Breast epithelium (tissue), 4 donors: Measurements from ENCODE around the gene MET. TPM values are rescaled to one million over a fixed set of nuclear protein-coding genes. Genes with fewer than 3 reads are reported as not detected.

ENCODE experiments used
- DNase-seq, 2 donors: peaks; one replicate each; pipeline ENCODE4 v3.0.0-alpha.2; 2019; ENCODE audit warnings: low spot score in 2 of 2
- H3K27ac ChIP-seq, 2 donors: fragments of 200-600 bp; sonication (generic) in 1 of 2; one replicate each; pipeline ENCODE4 v1.5.1; 2016 to 2019; ENCODE audit warnings: mild to moderate bottlenecking in 1 of 2
- H3K27me3 ChIP-seq, 2 donors: fragments of 200-600 bp; sonication (generic) in 1 of 2; one replicate each; pipeline versions ENCODE4 v1.5.1 to v1.6.0; 2017 to 2019; ENCODE audit warnings: control low read depth in 1 of 2, mild to moderate bottlenecking in 1 of 2
- H3K36me3 ChIP-seq: fragments of 200-600 bp; one replicate; pipeline ENCODE4 v1.5.1; 2019
- H3K4me1 ChIP-seq, 2 donors: fragments of 200-600 bp; sonication (generic); one replicate each; pipeline ENCODE4 v1.5.1; 2016 to 2019; ENCODE audit warnings: control low read depth in 1 of 2
- H3K4me3 ChIP-seq, 3 donors: fragments of 200-600 bp; sonication (generic); 1 replicate in 2 of 3; 2 replicates in 1 of 3; pipeline ENCODE4 v1.5.1; 2016 to 2019; ENCODE audit warnings: mild to moderate bottlenecking in 3 of 3, moderate library complexity in 2 of 3
- H3K9me3 ChIP-seq, 2 donors: fragments of 200-600 bp; sonication (generic) in 1 of 2; one replicate each; pipeline ENCODE4 v1.5.1; 2016 to 2019; ENCODE audit warnings: control low read depth in 1 of 2
- CTCF ChIP-seq, 3 donors: fragments of 450-650 bp; IDR thresholded peaks; one replicate each; pipeline ENCODE4 v1.5.1; 2016 to 2017; ENCODE audit warnings: antibody characterized with exemption in 3 of 3, mild to moderate bottlenecking in 3 of 3, moderate library complexity in 3 of 3
- POLR2A ChIP-seq: fragments of 450-650 bp; IDR thresholded peaks from one replicate; pipeline ENCODE4 v1.6.1; 2016; ENCODE audit warnings: antibody characterized with exemption, mild to moderate bottlenecking, moderate library complexity
- POLR2AphosphoS5 ChIP-seq, 3 donors: sonication (generic); formaldehyde crosslinking; IDR thresholded peaks; one replicate each; pipeline ENCODE4 v1.6.1; 2017; ENCODE audit warnings: antibody characterized with exemption in 3 of 3
- intact Hi-C: fragments of 100-400 bp; cut with DNase I; formaldehyde crosslinking; loops from one replicate; pipeline ENCODE4 v1.15.1; 2023; ENCODE audit warnings: low total_unique reads
- total RNA-seq, 3 donors: library from RNA; depleted of rRNA; stranded (reverse); fragments of >200 nt; gene quantifications; one replicate each; pipeline ENCODE4 v1.1.0, GENCODE V29; 2016

MET gene
- total RNA-seq, 3 donors from 2014 or later, result 25.8 to 85.6 (median 40.6) TPM

DNA sequence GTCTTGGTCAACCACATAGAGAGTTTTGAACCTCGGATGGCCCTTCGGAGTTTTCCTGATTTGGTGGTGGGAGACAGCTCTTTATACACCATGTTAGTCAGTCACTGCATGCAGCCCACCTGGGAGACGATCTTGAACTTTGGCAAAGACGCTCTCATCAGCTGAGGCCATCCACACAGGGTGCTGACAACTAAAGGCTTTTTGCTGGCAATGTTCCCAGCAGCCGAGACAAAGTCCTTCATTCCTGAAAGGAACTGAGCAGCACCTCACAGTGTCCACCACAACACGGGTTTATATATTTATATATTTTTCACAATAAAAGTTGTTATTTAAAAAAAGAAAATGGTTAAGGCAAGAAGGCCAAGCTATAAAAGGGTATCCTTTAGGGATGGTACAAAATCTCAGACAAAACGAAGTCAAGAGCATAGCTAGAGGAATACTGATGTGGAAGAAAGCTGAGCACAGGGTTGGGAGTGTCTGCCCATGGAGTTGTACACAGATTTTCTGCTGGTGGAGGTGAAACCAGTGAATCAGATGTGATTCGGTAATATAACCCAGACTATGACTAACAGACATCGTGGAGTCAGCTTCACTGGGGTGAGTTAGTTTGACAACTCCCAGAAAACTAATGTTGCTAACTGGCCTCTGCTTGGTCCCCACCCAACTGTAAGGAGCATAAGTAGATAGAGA is 163.0 kb downstream of the MET start:
- Histone ChIP-seq H3K27ac (no peak overlapping the region), H3K36me3 (no peaks in the 10 kb centered on the region), H3K4me3 (no peak overlapping the region), H3K9me3 (no peaks in the 10 kb centered on the region), H3K4me1 (no peaks in the 10 kb centered on the region), H3K27me3 (no peaks in the 10 kb centered on the region)
- TF ChIP-seq CTCF (IDR thresholded peaks at IDR 0.05) (no peak), POLR2AphosphoS5 (IDR thresholded peaks at IDR 0.05) (no peak), POLR2A (no peak)
- intact Hi-C loops, result loop anchor here (10.0 kb wide), 1 partner anchor 1710 kb away; no protein-coding TSS in a partner anchor
- DNase-seq, result no peak

- no peak for DNase-seq
- no peak overlapping the region for H3K27ac ChIP-seq
- intact Hi-C loops, result loop anchor here (10.0 kb wide), 1 partner anchor 1711 kb away; no protein-coding TSS in a partner anchor
- TF ChIP-seq POLR2AphosphoS5 (IDR thresholded peaks at IDR 0.05) (no peak), POLR2A (no peak)
- H3K4me3 ChIP-seq, result no peak overlapping the region
- no peaks in the 10 kb centered on the region for H3K36me3 ChIP-seq
- no peaks in the 10 kb centered on the region for H3K9me3 ChIP-seq
- H3K4me1 ChIP-seq, result no peaks in the 10 kb centered on the region
- H3K27me3 ChIP-seq, result no peaks in the 10 kb centered on the region
Measured at GRCh38 chr7:116836048-116836447, 164.1 kb downstream of the MET start.

GRCh38 chr7:116836911-116837310 is 164.9 kb downstream of the MET start:
- Histone ChIP-seq H3K4me1 (no peaks in the 10 kb centered on the region), H3K27ac (no peak overlapping the region), H3K9me3 (no peaks in the 10 kb centered on the region), H3K27me3 (no peaks in the 10 kb centered on the region), H3K36me3 (no peaks in the 10 kb centered on the region), H3K4me3 (no peak overlapping the region)
- intact Hi-C loops, result loop anchor here (10.0 kb wide), 1 partner anchor 1712 kb away; no protein-coding TSS in a partner anchor
- DNase-seq, result no peak
- TF ChIP-seq POLR2AphosphoS5 (IDR thresholded peaks at IDR 0.05) (no peak), POLR2A (no peak), CTCF (IDR thresholded peaks at IDR 0.05) (no peak)

- H3K4me1 ChIP-seq, result no peaks in the 10 kb centered on the region
- intact Hi-C loops, result loop anchor here (10.0 kb wide), 1 partner anchor 1713 kb away; no protein-coding TSS in a partner anchor
- TF ChIP-seq POLR2A, result no peak
- TF ChIP-seq CTCF (IDR thresholded peaks at IDR 0.05), result no peak
- no peak for TF ChIP-seq POLR2AphosphoS5 (IDR thresholded peaks at IDR 0.05)
- no peak overlapping the region for H3K27ac ChIP-seq
- no peaks in the 10 kb centered on the region for H3K27me3 ChIP-seq
- no peak overlapping the region for H3K4me3 ChIP-seq
- no peaks in the 10 kb centered on the region for H3K36me3 ChIP-seq
- H3K9me3 ChIP-seq, result no peaks in the 10 kb centered on the region
- no peak for DNase-seq
Measured at GRCh38 chr7:116837586-116837985, 165.6 kb downstream of the MET start.

DNA sequence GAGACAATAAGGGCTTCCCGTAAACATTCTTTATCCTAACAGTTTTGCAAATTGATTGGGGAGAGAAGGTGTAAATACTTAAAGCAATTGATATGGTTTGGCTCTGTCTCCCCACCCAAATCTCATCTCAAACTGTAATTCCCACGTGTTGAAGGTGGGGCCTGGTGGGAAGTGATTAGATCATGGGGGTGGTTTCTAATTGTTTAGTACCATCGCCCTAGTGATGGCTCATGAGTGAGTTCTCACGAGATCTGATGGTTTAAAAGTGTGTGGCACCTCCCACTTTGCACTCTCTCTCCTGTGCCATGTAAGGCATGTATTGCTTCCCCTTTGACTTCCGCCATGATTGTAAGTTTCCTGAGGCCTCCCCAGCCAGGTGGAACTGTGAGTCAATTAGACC is 168.3 kb downstream of the MET start:
- H3K27ac ChIP-seq, result no peak overlapping the region
- no peak for TF ChIP-seq POLR2AphosphoS5 (IDR thresholded peaks at IDR 0.05)
- TF ChIP-seq CTCF (IDR thresholded peaks at IDR 0.05), result no peak
- TF ChIP-seq POLR2A, result no peak
- DNase-seq, result no peak
- intact Hi-C loops, result no loop called here
- no peaks in the 10 kb centered on the region for H3K4me1 ChIP-seq
- H3K27me3 ChIP-seq, result no peaks in the 10 kb centered on the region
- no peak overlapping the region for H3K4me3 ChIP-seq
- H3K36me3 ChIP-seq, result no peaks in the 10 kb centered on the region
- no peaks in the 10 kb centered on the region for H3K9me3 ChIP-seq
